ENCODE results near the gene PHACTR4. TPM values are rescaled to one million over a fixed set of nuclear protein-coding genes. Genes with fewer than 3 reads are reported as not detected.
"Not testable (repeated sequence)": the region's sequence is repeated elsewhere in the genome, so short reads cannot be mapped to it uniquely, and the experiment has no call there.

Gene PHACTR4
- total and polyA plus RNA-seq, 7 donors = 21.6 to 57.4 (median 35.2) TPM

GRCh38 chr1:28518745-28519341 lies 149.3 kb downstream of the PHACTR4 start:
- Histone ChIP-seq H3K4me3 (peak overlapping the region; percentile 32 to 72 (median 67)), H3K27me3 (no peaks in the 10 kb centered on the region), H3K9me3 (no peaks in the 10 kb centered on the region), H3K27ac (peak overlapping the region; percentile 84 to 89 (median 88)), H3K36me3 (peaks cover 0 to 16% (median 3%) of the 10 kb centered on the region in 4 donors), H3K4me1 (peaks cover 0 to 17% (median 15%) of the 10 kb centered on the region in 4 donors)
- peak; percentile 68 for DNase-seq
- WGBS, 2 donors = 6 to 8% methylated on average over 21 of the region's 21 CpGs
- intact Hi-C loops (cut with DNase I) = loop anchor here (1.0 to 10.0 kb wide), 5 partner anchors 34 to 358 kb away; partner anchors contain the start of genes TRNAU1AP and YTHDF2
- TF ChIP-seq EP300 (IDR thresholded peaks at IDR 0.05) (no peak), CTCF (IDR thresholded peaks at IDR 0.05) (no peak), POLR2AphosphoS5 (IDR thresholded peaks at IDR 0.05) (no peak), POLR2A (IDR thresholded peaks at IDR 0.05) (no peak)

GRCh38 chr1:28519946-28520725 lies 150.6 kb downstream of the PHACTR4 start:
- H3K4me3 ChIP-seq = no peak overlapping the region
- no peak for TF ChIP-seq POLR2AphosphoS5 (IDR thresholded peaks at IDR 0.05)
- no peak for TF ChIP-seq EP300 (IDR thresholded peaks at IDR 0.05)
- no peak for TF ChIP-seq CTCF (IDR thresholded peaks at IDR 0.05)
- TF ChIP-seq POLR2A (IDR thresholded peaks at IDR 0.05) = no peak
- H3K9me3 ChIP-seq = no peaks in the 10 kb centered on the region
- 86 to 90% methylated on average over 10 of the region's 10 CpGs for WGBS, 2 donors
- H3K27me3 ChIP-seq = no peaks in the 10 kb centered on the region
- peaks cover 0 to 4% (median 0%) of the 10 kb centered on the region in 4 donors for H3K36me3 ChIP-seq
- peaks cover 0 to 17% (median 15%) of the 10 kb centered on the region in 4 donors for H3K4me1 ChIP-seq
- no peak for DNase-seq
- intact Hi-C loops (cut with DNase I) = loop anchor here (2.0 to 10.0 kb wide), 3 partner anchors 33 to 273 kb away; partner anchors contain the start of genes TRNAU1AP and YTHDF2
- H3K27ac ChIP-seq = no peak overlapping the region

GRCh38 chr1:28520796-28521195 lies 151.3 kb downstream of the PHACTR4 start:
- H3K9me3 ChIP-seq; H3K27ac ChIP-seq; H3K36me3 ChIP-seq; intact Hi-C loops (cut with DNase I); H3K27me3 ChIP-seq; H3K4me3 ChIP-seq; DNase-seq: not testable (repeated sequence)
- peaks cover 0 to 17% (median 15%) of the 10 kb centered on the region in 4 donors for H3K4me1 ChIP-seq
- 96% methylated on average over 12 of the region's 12 CpGs for WGBS, 2 donors

- H3K27ac ChIP-seq = no peak overlapping the region
- intact Hi-C loops (cut with DNase I) = no loop called here
- no peaks in the 10 kb centered on the region for H3K27me3 ChIP-seq
- no peak overlapping the region for H3K4me3 ChIP-seq
- H3K9me3 ChIP-seq = no peaks in the 10 kb centered on the region
- 89 to 93% methylated on average over 6 of the region's 6 CpGs for WGBS, 2 donors
- no peaks in the 10 kb centered on the region for H3K36me3 ChIP-seq
- TF ChIP-seq CTCF (IDR thresholded peaks at IDR 0.05) (no peak), EP300 (IDR thresholded peaks at IDR 0.05) (no peak), POLR2A (IDR thresholded peaks at IDR 0.05) (no peak), POLR2AphosphoS5 (IDR thresholded peaks at IDR 0.05) (no peak)
- DNase-seq = no peak
- peaks cover 0 to 17% (median 15%) of the 10 kb centered on the region in 4 donors for H3K4me1 ChIP-seq
Measured at GRCh38 chr1:28521502-28522164, 152.1 kb downstream of the PHACTR4 start.

- H3K4me1 ChIP-seq = peaks cover 0 to 14% (median 12%) of the 10 kb centered on the region in 4 donors
- H3K27me3 ChIP-seq; H3K27ac ChIP-seq; DNase-seq; H3K4me3 ChIP-seq; H3K36me3 ChIP-seq; H3K9me3 ChIP-seq; intact Hi-C loops (cut with DNase I): not testable (repeated sequence)
- 95% methylated on average over 9 of the region's 9 CpGs for WGBS, 2 donors
Measured at GRCh38 chr1:28522537-28522936, 153.0 kb downstream of the PHACTR4 start.

- H3K36me3 ChIP-seq; intact Hi-C loops (cut with DNase I); H3K4me3 ChIP-seq; H3K27me3 ChIP-seq; H3K9me3 ChIP-seq; H3K4me1 ChIP-seq; H3K27ac ChIP-seq; DNase-seq: not testable (repeated sequence)
- 82 to 84% methylated on average over 10 of the region's 10 CpGs for WGBS, 2 donors
Measured at GRCh38 chr1:28525002-28525642, 155.6 kb downstream of the PHACTR4 start.

Data from sigmoid colon (tissue), 7 donors.